SK-N-SH (cell line): ENCODE results near the gene SLC41A3. TPM values are rescaled to one million over a fixed set of nuclear protein-coding genes. Genes with fewer than 3 reads are reported as not detected.

Experiments used
- CTCF ChIA-PET: fragments of 300-600, 350-600 bp; formaldehyde crosslinking; extraction: SDS; loops from one replicate; lab custom pipeline; 2021; lab: Yijun Ruan, JAX
- POLR2A ChIA-PET: fragments of 350-600 bp; sonication (Branson Sonifier 250); formaldehyde crosslinking; extraction: SDS; loops from one replicate; lab custom pipeline; 2020; ENCODE audit warnings: antibody characterized with exemption, inconsistent platforms; lab: Yijun Ruan, JAX
- DNase-seq: peaks from one replicate; pipeline ENCODE4 v3.0.0; 2012
- H2AFZ ChIP-seq: fragments of 200-600 bp; sonication (generic); 2 replicates; pipeline ENCODE4 v1.8.1; 2016; ENCODE audit warnings: antibody characterized with exemption, mild to moderate bottlenecking, low read depth
- H3F3A ChIP-seq: fragments of 200-600 bp; sonication (generic); replicated peaks from 2 replicates; pipeline ENCODE3; 2016; ENCODE audit warnings: antibody characterized with exemption, mild to moderate bottlenecking; ENCODE audit not compliant: insufficient read depth
- H3K27ac ChIP-seq, 2 experiments: fragments of 200-500 bp in 1 of 2; fragments of 200-600 bp in 1 of 2; sonication (Bioruptor generic) in 1 of 2; sonication (generic), shearing (Covaris generic) in 1 of 2; 2 replicates each; pipeline versions ENCODE4 v1.5.1 to v1.6.1; 2014 to 2016; ENCODE audit warnings: low read depth in 2 of 2, inconsistent platforms in 1 of 2, low read length in 1 of 2, mild to moderate bottlenecking in 1 of 2, mixed read lengths in 1 of 2
- H3K27me3 ChIP-seq: fragments of 200-600 bp; sonication (generic), shearing (Covaris generic); 2 replicates; pipeline ENCODE4 v1.6.1; 2016; ENCODE audit warnings: mixed run types; ENCODE audit not compliant: insufficient read depth
- H3K36me3 ChIP-seq, 2 experiments: fragments of 200-500 bp in 1 of 2; fragments of 200-600 bp in 1 of 2; sonication (Bioruptor generic) in 1 of 2; sonication (generic) in 1 of 2; replicated peaks in 1 of 2; 2 replicates each; pipeline versions ENCODE3 to v1.5.1; 2014 to 2016; ENCODE audit warnings: low read length in 1 of 2, mild to moderate bottlenecking in 1 of 2; ENCODE audit not compliant: insufficient read depth in 2 of 2, control insufficient read depth in 1 of 2
- H3K4me1 ChIP-seq, 2 experiments: fragments of 200-500 bp in 1 of 2; fragments of 200-600 bp in 1 of 2; sonication (Bioruptor generic) in 1 of 2; sonication (generic), shearing (Covaris generic) in 1 of 2; 2 replicates each; pipeline versions ENCODE4 v1.5.1 to v1.6.1; 2014 to 2016; ENCODE audit warnings: low read depth in 1 of 2, low read length in 1 of 2, mixed run types in 1 of 2; ENCODE audit not compliant: insufficient read depth in 2 of 2, control insufficient read depth in 1 of 2
- H3K4me2 ChIP-seq: fragments of 200-600 bp; sonication (generic), shearing (Covaris generic); 2 replicates; pipeline ENCODE4 v1.6.1; 2017; ENCODE audit warnings: mixed run types
- H3K4me3 ChIP-seq, 2 experiments: fragments of 200-500 bp in 1 of 2; fragments of 200-600 bp in 1 of 2; sonication (Bioruptor generic) in 1 of 2; sonication (generic), shearing (Covaris generic) in 1 of 2; 2 replicates each; pipeline versions ENCODE4 v1.5.1 to v1.8.1; 2014 to 2016; ENCODE audit warnings: low read depth in 2 of 2, inconsistent platforms in 1 of 2, low read length in 1 of 2, mild to moderate bottlenecking in 1 of 2, mixed read lengths in 1 of 2, moderate library complexity in 1 of 2
- H3K79me2 ChIP-seq: fragments of 200-600 bp; sonication (generic); 2 replicates; pipeline ENCODE4 v1.8.1; 2017; ENCODE audit warnings: mild to moderate bottlenecking; ENCODE audit not compliant: insufficient read depth
- H3K9ac ChIP-seq: fragments of 200-600 bp; sonication (generic); 2 replicates; pipeline ENCODE4 v1.6.1; 2017; ENCODE audit warnings: mixed run types
- H3K9me2 ChIP-seq: fragments of 200-600 bp; sonication (generic); 2 replicates; pipeline ENCODE4 v1.6.1; 2017; ENCODE audit warnings: mixed run types
- H3K9me3 ChIP-seq: fragments of 200-600 bp; sonication (generic); 2 replicates; pipeline ENCODE4 v1.6.1; 2017; ENCODE audit warnings: mixed run types, mild to moderate bottlenecking, moderate library complexity
- H4K20me1 ChIP-seq: fragments of 200-600 bp; sonication (generic); 2 replicates; pipeline ENCODE4 v1.6.1; 2017; ENCODE audit warnings: mild to moderate bottlenecking, mixed run types; ENCODE audit not compliant: insufficient read depth
- ELF1 ChIP-seq: IDR thresholded peaks from 2 replicates; pipeline ENCODE4 v1.4.0; 2012
- FOSL2 ChIP-seq: IDR thresholded peaks from 2 replicates; pipeline ENCODE4 v1.4.0; 2012; ENCODE audit warnings: low read depth, mild to moderate bottlenecking, moderate library complexity, borderline replicate concordance
- FOXM1 ChIP-seq: IDR thresholded peaks from 2 replicates; pipeline ENCODE4 v1.4.0; 2012; ENCODE audit warnings: low read depth, mild to moderate bottlenecking
- GATA2 ChIP-seq: sonication (generic); formaldehyde crosslinking; IDR thresholded peaks from 2 replicates; pipeline ENCODE4 v1.5.0; 2020; ENCODE audit warnings: mild to moderate bottlenecking, missing genetic modification reagents
- JUND ChIP-seq: IDR thresholded peaks from 2 replicates; pipeline ENCODE4 v1.4.0; 2012
- MAX ChIP-seq: IDR thresholded peaks from 2 replicates; pipeline ENCODE4 v1.4.0; 2012; ENCODE audit warnings: low read depth
- MEF2A ChIP-seq: IDR thresholded peaks from 2 replicates; pipeline ENCODE4 v1.4.0; 2012; ENCODE audit warnings: low read depth, borderline replicate concordance
- RAD21 ChIP-seq: IDR thresholded peaks from 2 replicates; pipeline ENCODE4 v1.6.1; 2012; ENCODE audit warnings: mild to moderate bottlenecking, low read length
- RCOR1 ChIP-seq: fragments of 150-350 bp; IDR thresholded peaks from 2 replicates; pipeline ENCODE4 v1.6.1; 2017; ENCODE audit warnings: antibody characterized with exemption, low read length
- REST ChIP-seq: IDR thresholded peaks from 2 replicates; pipeline ENCODE4 v1.6.1; 2012; ENCODE audit warnings: mild to moderate bottlenecking, low read depth, low read length, moderate library complexity
- RXRA ChIP-seq: IDR thresholded peaks from 2 replicates; pipeline ENCODE4 v1.4.0; 2012; ENCODE audit warnings: low read depth, mild to moderate bottlenecking, borderline replicate concordance
- SIN3A ChIP-seq: IDR thresholded peaks from 2 replicates; pipeline ENCODE4 v1.6.1; 2012; ENCODE audit warnings: low read depth, mild to moderate bottlenecking, low read length, moderate library complexity, borderline replicate concordance
- TEAD4 ChIP-seq: IDR thresholded peaks from 2 replicates; pipeline ENCODE4 v1.4.0; 2012; ENCODE audit warnings: mild to moderate bottlenecking, borderline replicate concordance; ENCODE audit not compliant: insufficient read depth
- USF1 ChIP-seq: IDR thresholded peaks from 2 replicates; pipeline ENCODE4 v1.4.0; 2012; ENCODE audit warnings: low read depth, borderline replicate concordance
- USF2 ChIP-seq: fragments of 150-350 bp; IDR thresholded peaks from 2 replicates; pipeline ENCODE4 v1.6.1; 2017; ENCODE audit warnings: antibody characterized with exemption, low read length, low read depth, borderline replicate concordance
- WGBS: methylation state at CpG from one replicate; pipeline ENCODE4 v1.1.6; 2017; ENCODE audit warnings: low lambda C conversion rate; 5-methylcytosine and 5-hydroxymethylcytosine counted together
- polyA plus RNA-seq, 3 experiments: library from polyadenylated mRNA; depleted of rRNA; stranded (reverse); fragments of >200 nt; gene quantifications; 2 replicates each; pipeline ENCODE4 v1.2.3, GENCODE V29; 2012

The SLC41A3 gene
- polyA plus RNA-seq, 1 of the 3 experiments (the other 2 are of a cell fraction) = 53.4 TPM

- no peaks in the 10 kb centered on the region for H3F3A ChIP-seq
- peaks cover 0 to 8% of the 10 kb centered on the region in 2 experiments; a peak in 1 of 4 replicates for H3K4me1 ChIP-seq
- no peak overlapping the region for H3K27ac ChIP-seq
- H3K4me3 ChIP-seq = no peak overlapping the region
- CTCF ChIA-PET = no interaction called here
- no peak overlapping the region for H3K9ac ChIP-seq
- DNase-seq = no peak
- H3K27me3 ChIP-seq = no peaks in the 10 kb centered on the region
- H2AFZ ChIP-seq = no peak overlapping the region
- TF ChIP-seq MAX (no peak), RAD21 (no peak), USF1 (no peak), GATA2 (CRISPR knock-in tag) (no peak), MEF2A (no peak), REST (no peak), JUND (no peak), RCOR1 (no peak), USF2 (no peak), FOSL2 (no peak), SIN3A (no peak)
- H3K4me2 ChIP-seq = no peak overlapping the region
- POLR2A ChIA-PET = no interaction called here
- no peaks in the 10 kb centered on the region for H3K36me3 ChIP-seq
- no peaks in the 10 kb centered on the region for H3K9me2 ChIP-seq
- no peaks in the 10 kb centered on the region for H3K9me3 ChIP-seq
- no peaks in the 10 kb centered on the region for H4K20me1 ChIP-seq
- 97% methylated on average over 2 of the region's 5 CpGs for WGBS
- no peaks in the 10 kb centered on the region for H3K79me2 ChIP-seq
Measured at GRCh38 chr3:126054870-126055269, 29.1 kb downstream of the SLC41A3 start.

- no peak for DNase-seq
- ChIA-PET CTCF (no interaction called here), POLR2A (no interaction called here)
- Histone ChIP-seq H3K4me2 (no peak overlapping the region), H4K20me1 (no peaks in the 10 kb centered on the region), H2AFZ (no peak overlapping the region), H3K4me1 (peaks cover 0 to 4% of the 10 kb centered on the region in 2 experiments; a peak in 1 of 4 replicates), H3K27ac (no peak overlapping the region), H3K9me2 (no peaks in the 10 kb centered on the region), H3K79me2 (no peaks in the 10 kb centered on the region), H3F3A (no peaks in the 10 kb centered on the region), H3K9me3 (no peaks in the 10 kb centered on the region), H3K4me3 (no peak overlapping the region), H3K36me3 (no peaks in the 10 kb centered on the region), H3K27me3 (no peaks in the 10 kb centered on the region), H3K9ac (no peak overlapping the region)
- WGBS = 80% methylated on average over 5 of the region's 6 CpGs
- TF ChIP-seq RXRA (no peak), TEAD4 (no peak), JUND (no peak), FOXM1 (no peak), MAX (no peak), ELF1 (no peak)
Measured at GRCh38 chr3:126053949-126054569, 29.9 kb downstream of the SLC41A3 start.
